Middle frontal gyrus (tissue), 1 donor: Measurements from ENCODE around the gene KCNH1.
"Not testable (repeated sequence)": the region's sequence is repeated elsewhere in the genome, so short reads cannot be mapped to it uniquely, and the experiment has no call there.

ENCODE experiments used
- DNase-seq: peaks from one replicate; pipeline ENCODE4 v3.0.0-alpha.2; 2015; ENCODE audit warnings: low spot score; ENCODE audit errors: extremely low spot score

The KCNH1 gene

DNA sequence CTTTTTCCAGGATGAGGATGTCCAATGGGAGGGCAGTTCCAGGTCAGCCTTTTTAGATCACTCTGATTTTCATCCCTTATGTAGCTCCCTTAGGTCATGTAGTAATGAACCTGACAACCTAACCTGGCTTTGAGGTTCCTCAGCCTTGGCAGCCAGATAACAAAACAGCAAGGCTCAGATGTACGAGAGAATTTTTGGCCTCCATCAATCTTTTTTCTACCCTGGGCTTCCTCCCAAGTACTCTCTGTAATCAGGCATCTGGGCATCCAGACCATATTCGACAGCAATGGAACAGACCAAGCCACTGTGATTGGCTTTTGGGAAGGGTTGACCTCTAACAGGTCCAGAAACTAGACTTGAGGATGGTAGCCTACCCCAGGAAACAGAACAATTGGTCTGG, 38.6 kb downstream of the KCNH1 start:
- DNase-seq, result no peak

DNA sequence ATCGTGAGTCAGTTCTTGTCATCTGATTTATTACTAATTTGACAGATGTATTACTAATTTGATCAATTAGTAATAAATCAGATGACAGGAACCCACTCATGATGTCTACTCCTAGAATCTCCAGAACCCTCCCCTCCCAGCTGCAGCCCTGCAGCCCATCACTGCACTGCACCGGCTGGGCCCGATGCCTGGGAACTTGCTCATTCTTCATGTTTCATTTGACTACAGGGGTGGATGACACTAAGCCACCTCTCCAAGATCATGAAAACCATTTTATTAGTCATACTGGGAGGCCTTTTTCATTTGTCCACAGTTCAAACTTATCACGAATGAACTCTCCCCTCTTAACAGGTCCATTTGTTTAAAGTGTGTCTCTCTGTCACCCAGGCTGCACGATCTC, 41.0 kb downstream of the KCNH1 start:
- no peak for DNase-seq

DNA sequence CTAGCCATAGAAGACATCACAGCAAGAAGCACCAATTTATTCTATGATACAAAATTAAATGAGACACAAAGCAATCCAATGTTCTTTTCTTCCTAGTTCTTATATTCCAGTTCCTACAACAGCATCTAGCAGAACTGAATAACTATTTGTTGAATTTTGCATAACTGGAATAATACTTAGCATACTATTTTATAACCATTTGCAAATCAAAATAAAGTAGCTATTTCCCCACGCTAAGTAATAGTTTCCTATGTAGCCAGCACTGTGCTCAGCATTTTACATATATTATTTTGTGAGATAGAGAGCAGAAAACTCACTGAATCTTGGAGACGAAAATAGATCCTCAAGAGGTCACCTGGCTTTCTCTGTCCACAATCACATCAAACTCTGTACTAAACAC, 42.1 kb downstream of the KCNH1 start:
- DNase-seq, result no peak

DNA sequence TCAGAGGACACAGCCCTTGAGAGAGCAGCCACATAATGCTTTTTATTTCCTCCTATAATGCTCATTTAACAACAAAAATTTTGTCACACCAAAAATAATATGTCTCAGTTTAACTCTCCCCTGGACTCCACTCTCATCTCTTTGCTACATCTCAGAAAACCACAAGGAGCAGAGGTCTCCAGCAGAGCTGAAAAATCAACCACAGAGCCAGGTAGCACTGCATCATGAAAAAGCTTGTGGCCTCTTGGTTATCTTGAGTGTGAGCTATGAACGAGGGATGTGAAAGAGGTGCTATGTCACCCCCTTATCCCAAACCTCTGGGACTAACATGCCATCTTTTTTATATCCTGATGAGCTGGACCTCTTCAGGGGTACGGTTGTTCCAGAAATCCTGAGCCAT, 44.4 kb downstream of the KCNH1 start:
- DNase-seq, result no peak

DNA sequence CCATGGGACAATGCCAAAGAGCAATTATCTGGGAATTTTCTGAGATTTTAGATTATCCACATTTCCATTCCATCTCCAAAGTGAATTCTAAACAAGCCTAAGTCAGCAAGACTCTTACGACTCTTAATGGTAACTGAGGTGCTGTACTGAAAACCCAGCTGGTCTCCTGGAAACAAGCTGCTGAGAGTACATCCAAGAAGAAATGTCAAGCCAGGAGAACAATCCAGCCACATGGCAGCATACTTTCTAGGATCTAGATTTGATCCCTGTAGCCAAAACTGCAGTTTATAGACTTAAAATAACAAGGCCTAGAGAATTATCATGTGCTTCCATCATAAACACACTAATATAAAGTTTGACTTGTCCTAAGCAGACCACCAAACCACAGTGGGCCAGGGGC, 45.8 kb downstream of the KCNH1 start:
- DNase-seq, result no peak

DNA sequence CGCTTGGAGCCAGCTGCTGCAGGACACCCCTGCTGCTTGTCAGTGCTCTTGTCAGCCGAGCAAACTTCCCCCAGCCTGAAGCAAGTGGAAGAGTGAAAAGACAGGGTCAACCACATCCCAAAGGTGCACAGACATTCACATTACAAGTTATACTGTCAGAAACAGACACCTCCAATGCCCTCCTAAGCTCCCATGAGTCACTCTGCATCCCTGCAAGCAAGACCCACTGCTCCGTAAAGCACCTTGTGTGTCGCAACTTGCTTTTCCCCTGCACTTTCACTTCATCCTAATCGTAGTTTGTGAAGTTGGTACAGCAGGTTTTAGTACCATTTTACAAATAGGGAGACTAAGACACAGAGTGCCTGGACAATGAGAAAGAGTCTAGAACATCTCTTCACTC, 51.1 kb downstream of the KCNH1 start:
- no peak for DNase-seq

DNA sequence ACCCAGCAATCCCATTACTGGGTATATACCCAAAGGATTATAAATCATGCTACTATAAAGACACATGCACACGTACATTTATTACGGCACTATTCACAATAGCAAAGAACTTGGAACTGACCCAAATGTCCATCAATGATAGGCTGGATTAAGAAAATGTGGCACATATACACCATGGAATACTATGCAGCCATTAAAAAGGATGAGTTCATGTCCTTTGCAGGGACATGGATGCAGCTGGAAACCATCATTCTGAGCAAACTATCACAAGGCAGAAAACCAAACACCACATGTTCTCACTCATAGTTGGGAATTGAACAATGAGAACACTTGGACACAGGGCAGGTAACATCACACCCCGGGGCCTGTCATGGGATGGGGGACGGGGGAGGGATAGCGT, 52.5 kb downstream of the KCNH1 start:
- not testable (repeated sequence) for DNase-seq

DNA sequence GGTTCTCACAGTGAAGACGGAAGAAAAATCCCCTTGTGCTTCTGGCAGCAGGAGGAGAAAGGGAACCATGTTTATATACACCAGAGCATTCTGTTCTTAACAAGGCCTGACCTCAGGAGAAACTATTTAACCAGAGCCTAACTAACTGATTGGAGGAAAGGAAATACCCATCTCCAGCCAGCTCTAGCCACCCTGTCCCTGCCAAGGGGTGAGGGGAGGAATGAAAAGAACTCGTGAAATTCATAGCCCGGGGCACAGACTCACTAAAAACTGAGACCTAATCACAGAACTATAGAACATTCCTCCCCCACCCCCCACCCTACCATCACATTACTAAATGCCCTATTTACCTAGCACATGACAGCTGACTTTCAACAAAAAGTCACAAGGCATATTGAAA, 65.0 kb downstream of the KCNH1 start:
- no peak for DNase-seq

DNA sequence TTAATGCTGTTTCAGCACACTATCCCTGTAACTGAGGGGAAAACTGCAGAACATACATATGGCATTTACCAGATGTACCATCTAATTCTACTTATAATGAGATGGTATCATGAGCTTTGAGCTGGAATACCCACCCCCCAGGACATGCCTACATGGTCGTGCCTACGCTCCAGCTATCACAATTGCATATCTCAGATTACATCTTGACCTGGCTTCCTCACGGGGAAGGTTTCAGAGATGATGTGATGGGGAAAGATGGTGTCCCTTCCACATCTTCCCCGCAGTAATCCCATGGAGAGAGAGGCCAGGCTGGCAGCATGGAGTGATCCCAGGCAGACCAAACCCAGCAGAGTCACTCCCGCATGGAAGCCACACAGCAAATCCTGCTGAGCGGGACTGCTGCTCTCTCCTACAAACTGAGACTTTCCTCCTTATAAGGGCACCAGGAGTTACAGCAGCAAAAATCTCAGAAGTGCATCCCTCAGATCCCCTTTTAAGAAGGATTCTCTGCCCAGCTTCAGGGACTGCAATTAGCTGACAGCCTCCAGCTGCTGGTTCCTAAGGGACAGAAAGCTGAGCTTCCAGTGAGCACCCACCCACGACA, 67.1 kb downstream of the KCNH1 start:
- no peak for DNase-seq

DNA sequence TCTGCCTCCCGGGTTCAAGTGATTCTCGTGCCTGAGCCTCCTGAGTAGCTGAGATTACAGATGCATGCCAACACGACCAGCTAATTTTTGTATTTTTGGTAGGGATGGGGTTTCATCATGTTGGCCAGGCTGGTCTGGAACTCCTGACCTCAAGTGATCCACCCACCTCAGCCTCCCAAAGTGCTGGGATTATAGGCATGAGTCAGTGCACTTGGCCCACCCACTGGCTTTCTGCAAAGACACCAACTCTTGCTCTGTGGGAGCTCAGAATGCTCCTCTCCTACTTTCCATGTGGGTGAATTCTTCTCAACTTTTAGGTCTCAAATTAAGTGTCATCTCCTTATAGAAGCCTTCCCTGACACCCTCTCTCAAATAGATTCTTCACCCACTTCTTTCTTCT, 92.1 kb downstream of the KCNH1 start:
- DNase-seq, result not testable (repeated sequence)

DNA sequence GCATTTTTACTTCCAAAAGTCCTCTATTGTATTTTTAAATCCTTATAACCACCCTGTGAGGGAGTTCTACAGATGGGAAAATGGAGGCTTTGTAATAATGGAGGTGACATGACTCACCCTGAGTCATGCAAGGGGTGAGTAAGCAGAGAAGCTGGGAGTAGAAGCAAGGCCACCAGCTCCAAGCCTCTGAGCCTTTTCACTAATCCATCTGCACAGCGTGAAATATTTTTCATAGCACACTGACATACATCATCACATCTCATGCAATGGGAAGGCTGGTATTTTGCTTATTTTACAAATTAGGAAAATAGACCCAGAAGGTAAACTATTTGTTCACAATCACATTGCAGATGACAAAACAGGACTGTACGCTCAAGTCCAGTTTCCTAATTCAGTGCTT, 96.9 kb downstream of the KCNH1 start:
- no peak for DNase-seq

DNA sequence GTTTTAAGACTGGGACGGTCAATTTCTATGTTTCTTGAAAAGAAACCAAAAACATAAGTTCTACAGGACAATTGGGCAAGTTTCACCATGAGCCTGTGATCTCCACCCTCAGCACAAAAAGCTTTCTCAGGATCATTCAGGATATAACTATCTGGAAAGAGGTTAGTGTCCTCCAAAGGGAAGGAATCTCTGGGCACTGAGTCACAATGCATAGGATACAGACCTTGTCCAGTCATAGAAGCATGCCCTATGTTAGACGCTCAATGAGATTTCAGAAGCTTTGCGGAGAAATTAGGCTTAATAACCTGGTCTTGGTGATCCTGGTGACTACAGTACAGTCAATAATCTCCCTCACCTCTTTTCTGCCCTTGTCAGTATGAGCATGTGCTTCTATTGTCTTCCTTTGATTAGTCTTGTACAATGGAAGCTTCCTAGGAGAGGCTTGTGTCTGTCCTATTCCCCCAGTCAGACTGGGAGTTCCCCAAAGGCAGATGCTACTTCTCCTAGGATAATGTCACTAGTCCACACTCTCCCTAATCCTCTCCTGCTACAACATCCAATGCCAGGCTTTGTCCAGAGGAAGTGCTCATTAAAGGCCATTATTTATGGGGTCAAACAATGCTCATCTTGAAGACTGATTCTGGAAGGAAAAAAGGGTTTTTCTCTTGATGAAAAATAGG, 97.4 kb downstream of the KCNH1 start:
- no peak for DNase-seq

DNA sequence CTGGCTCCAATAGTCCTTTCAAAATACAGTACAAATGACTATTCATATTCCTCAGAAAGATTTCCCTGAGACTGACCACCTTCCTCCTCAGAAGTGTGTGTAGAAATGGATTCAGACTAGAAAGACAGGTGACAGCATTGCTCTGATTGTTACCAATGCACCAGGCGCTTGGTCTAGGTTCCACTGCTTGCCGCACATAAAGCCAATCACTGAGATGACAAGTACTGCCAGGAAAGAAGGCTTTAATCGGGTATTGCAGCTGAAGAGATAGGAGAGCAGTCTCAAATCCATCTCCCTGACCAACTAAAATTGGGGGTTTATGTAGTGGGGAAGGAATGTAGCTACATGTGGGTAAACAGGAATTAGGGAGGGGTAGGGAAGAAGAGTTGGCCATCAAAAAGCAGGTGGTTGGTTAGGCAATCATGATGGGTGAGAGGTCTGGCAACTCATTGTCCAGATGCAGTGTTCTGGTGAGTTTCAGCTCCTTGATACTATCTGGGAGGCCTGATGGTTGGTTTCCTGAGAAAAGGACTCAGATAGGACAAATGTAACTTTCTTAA, 98.0 kb downstream of the KCNH1 start:
- no peak for DNase-seq

DNA sequence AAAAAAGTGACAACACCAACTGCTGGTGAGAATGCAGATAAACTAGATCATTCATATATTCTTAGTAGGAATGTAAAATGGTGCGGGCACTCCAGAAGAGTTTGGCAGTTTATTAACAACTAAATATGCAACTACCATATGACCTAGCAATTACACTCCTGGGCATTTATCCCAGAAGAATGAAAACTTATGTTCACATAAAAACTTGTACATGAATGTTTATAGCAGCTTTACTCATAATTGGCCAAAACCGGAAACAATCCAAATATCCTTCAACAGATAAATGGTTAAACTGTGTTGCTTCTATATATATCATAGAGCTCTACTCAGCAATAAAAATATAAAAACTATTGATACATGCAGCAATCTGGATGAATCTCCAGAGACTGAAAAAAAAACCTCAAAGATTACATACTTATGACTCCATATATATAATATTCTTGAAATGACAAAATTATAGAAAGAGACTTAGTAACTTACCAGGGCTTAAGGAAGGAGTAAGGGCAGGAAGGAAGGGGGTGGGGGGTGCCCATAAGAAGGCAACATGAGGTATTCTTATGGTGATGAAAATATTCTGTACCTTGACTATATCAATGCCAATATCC, 99.9 kb downstream of the KCNH1 start:
- DNase-seq, result no peak

DNA sequence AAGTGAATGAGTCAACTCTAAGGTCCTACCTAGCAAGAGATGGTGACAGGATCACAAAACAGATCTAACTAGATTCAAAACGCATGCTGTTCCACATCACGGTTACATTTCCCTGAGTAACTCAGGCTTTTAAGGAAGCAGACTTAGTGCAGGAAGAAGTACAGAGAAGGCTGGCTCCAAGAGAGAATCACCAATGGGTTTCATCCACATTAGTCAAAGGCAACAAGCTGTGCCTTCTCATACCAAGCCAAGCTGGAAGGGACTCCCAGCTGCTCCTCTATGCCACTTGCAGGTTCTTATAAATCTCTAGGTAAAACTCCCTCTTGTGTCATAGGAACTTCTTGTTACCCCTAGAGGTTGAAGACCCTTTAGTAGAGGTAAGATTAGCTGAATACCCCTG, 109.0 kb downstream of the KCNH1 start:
- DNase-seq, result no peak

DNA sequence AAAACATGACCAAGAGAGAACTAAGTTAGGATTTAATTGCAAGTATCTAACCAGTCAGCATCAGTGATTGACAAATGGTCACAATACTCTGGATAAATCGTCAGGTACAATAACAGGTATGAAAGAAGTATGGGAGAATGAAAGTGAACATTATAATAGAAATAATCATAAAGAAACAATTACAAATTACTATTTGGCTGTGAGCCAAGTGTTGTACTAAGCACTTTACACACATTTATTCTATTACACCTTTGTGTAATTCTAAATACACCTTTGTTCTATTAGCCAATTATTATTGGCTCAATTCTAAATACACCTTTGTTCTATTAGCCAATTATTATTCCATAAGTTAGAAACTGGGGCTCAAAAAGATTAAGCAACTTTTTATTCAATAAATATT, 114.7 kb downstream of the KCNH1 start:
- DNase-seq, result no peak

DNA sequence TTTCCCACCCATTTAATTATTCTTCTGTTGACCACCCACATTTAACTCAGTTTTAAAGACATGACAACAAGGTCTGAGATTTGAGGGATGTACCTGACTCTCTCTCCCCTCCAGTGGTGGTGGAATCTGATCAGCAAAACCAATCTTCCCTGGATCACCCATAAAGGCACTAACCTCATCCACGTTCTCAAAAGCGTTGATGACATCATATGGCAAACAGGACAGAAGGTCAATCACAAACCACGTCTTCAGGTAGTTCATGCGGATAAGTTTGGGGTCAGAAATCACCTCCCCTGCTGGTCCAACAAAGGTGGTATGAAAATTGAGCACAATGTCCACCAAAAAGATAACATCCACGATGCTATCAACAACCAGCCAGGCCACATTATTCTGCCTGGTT, 115.3 kb downstream of the KCNH1 start:
- no peak for DNase-seq

DNA sequence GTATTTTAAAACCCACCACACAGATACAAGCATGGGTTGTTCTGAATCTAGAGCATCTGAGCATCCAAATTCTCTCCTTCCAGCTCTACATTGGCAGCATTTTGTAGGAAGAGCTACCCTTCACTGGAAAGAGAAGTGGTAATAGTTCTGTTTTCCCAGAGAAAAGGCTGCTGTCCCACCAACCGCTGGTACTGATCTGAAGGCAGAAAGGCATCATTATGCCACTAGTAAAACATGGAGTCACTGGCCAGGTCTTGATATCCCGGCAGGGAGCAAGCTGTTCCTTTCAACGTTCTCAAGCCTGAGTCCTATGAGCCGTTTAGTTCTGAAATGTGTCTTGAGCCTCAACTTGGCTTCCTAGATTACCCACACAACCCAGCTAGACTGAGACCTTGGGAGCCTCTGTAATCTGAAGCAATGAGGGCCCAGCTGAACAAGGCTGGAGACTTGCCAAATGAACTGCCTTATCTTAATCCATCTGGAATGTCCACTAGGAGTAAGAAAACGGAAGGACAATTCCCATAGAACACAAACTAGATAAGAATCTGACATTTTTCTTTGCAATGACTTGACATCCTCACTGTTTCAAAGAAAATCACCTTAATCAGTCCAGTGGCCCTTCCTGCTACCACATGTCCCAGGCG, 116.8 kb downstream of the KCNH1 start:
- DNase-seq, result no peak

DNA sequence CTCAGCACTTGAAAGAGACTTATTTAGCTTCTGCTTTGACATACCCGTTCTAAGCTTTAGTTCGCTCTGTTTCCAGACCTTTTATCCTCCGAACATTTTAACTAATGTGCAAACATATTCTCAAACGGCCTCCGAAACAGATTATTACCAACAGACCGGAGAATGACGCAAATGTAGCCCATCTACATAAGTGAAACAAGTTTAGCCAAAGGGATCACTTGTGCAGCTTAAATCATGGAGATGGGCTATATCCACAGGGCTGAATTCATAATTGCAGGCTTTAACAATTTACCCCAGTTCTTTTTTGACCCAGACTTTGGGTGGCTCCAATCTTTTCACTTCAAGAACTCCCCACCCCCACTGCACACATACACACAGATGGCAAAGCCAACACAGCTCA, 119.7 kb downstream of the KCNH1 start:
- DNase-seq, result no peak

DNA sequence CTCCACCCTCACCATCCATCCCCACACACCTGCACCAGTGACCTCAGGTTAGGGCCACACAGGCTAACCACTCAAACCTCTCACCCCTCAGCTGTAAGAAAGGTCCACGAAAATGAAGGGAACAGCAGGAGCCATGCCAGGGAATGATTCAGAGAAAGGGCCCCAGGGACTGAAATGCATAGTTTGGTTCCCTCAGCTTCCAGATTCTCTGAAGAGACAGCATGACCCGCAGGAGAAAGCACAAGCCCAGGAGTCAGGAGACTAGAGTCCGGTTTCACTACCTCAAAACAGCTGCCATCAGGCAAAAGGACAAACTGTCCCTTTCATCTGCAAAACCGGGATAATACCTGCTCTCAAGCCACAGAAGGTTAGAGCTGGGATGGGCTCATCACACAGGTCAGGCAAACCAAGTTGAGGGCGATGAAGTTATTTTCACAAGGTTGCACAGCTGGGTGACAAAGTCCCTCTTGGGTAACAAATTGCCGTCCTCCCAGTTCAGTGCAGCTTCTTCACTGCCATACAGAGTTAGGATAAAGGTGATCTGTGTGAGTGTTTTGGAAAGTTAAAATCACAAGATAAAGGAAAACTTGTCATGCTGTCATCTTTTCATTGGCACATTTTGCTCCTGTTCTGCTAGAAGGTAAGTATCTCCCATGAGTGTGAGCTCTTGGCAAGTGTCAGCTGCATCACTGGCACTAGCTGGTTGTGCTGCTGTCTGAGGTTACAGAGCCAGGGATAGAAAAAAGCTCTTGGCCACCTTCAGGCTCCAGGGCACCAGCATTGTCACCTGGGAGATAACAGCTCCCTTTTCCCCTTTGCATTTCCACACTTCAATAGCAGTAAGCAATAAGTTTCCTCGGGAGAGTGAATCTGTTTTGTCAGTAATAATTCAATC, 120.4 kb downstream of the KCNH1 start:
- DNase-seq, result no peak

DNA sequence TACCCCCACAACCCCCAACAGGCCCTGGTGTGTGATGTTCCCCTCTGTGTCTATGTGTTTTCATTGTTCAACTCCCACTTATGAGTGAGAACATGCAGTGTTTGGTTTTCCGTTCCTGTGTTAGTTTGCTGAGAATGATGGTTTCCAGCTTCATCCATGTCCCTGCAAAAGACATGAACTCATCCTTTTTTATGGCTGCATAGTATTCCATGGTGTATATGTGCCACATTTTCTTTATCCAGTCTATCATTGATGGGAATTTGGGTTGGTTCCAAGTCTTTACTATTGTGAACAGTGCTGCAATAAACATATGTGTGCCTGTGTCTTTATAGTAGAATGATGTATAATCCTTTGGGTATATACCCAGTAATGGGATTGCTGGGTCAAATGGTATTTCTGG, 122.8 kb downstream of the KCNH1 start:
- not testable (repeated sequence) for DNase-seq
